Common myeloid progenitor, CD34-positive (primary cell): Measurements from ENCODE around the gene TACR3.
"Not testable (repeated sequence)": the region's sequence is repeated elsewhere in the genome, so short reads cannot be mapped to it uniquely, and the experiment has no call there.

Source experiments
- CTCF ChIA-PET: fragments of 350-600 bp; sonication (Branson Sonifier 250); formaldehyde crosslinking; loops from one replicate; lab custom pipeline; 2021; ENCODE audit warnings: antibody characterized with exemption; lab: Charles Lee
- POLR2A ChIA-PET: fragments of 350-600 bp; sonication (Branson Sonifier 250); formaldehyde crosslinking; loops from one replicate; lab custom pipeline; 2021; ENCODE audit warnings: antibody characterized with exemption; lab: Charles Lee
- DNase-seq, 3 donors: peaks; one replicate each; pipeline versions ENCODE4 v3.0.0 to v3.0.0-alpha.2; 2013
- H3K27ac ChIP-seq, 2 experiments: 1 replicate in 1 of 2; 2 replicates in 1 of 2; pipeline ENCODE4 v1.7.0; 2013; ENCODE audit warnings: inconsistent platforms in 2 of 2, low read length in 2 of 2, mild to moderate bottlenecking in 2 of 2, low read depth in 1 of 2, moderate library complexity in 1 of 2; ENCODE audit not compliant: severe bottlenecking in 2 of 2, insufficient read depth in 1 of 2, poor library complexity in 1 of 2
- H3K27me3 ChIP-seq, 5 experiments: replicated peaks in 2 of 5; 1 replicate in 3 of 5; 2 replicates in 2 of 5; pipeline versions ENCODE4 v1.6.1 to v1.7.0; 2013; ENCODE audit warnings: low read length in 4 of 5, mild to moderate bottlenecking in 2 of 5, moderate library complexity in 2 of 5, inconsistent platforms in 1 of 5; ENCODE audit not compliant: insufficient read depth in 5 of 5, control insufficient read depth in 4 of 5
- H3K36me3 ChIP-seq, 4 experiments: 1 replicate in 2 of 4; 2 replicates in 2 of 4; pipeline versions ENCODE4 v1.6.1 to v1.7.0; 2013; ENCODE audit warnings: low read length in 3 of 4, control low read depth in 1 of 4, mild to moderate bottlenecking in 1 of 4; ENCODE audit not compliant: control insufficient read depth in 4 of 4, insufficient read depth in 4 of 4
- H3K4me1 ChIP-seq, 4 experiments: 1 replicate in 3 of 4; 2 replicates in 1 of 4; pipeline versions ENCODE4 v1.6.1 to v1.7.1; 2013; ENCODE audit warnings: low read length in 3 of 4, mild to moderate bottlenecking in 3 of 4, control low read depth in 1 of 4, inconsistent platforms in 1 of 4, moderate library complexity in 1 of 4; ENCODE audit not compliant: control insufficient read depth in 4 of 4, insufficient read depth in 4 of 4; ENCODE audit errors: control extremely low read depth in 1 of 4
- H3K4me3 ChIP-seq, 7 experiments: 1 replicate in 4 of 7; 2 replicates in 3 of 7; pipeline versions ENCODE4 v1.5.1 to v1.7.0; 2013; ENCODE audit warnings: mild to moderate bottlenecking in 7 of 7, low read length in 6 of 7, moderate library complexity in 6 of 7, inconsistent platforms in 2 of 7, low read depth in 2 of 7, control low read depth in 1 of 7; ENCODE audit not compliant: insufficient read depth in 4 of 7, control insufficient read depth in 1 of 7; ENCODE audit errors: extremely low read depth in 1 of 7
- H3K9me3 ChIP-seq, 5 experiments: 1 replicate in 4 of 5; 2 replicates in 1 of 5; pipeline versions ENCODE4 v1.6.1 to v1.7.1; 2013; ENCODE audit warnings: low read length in 4 of 5, mild to moderate bottlenecking in 2 of 5, inconsistent platforms in 1 of 5, low read depth in 1 of 5, moderate library complexity in 1 of 5; ENCODE audit not compliant: control insufficient read depth in 4 of 5, insufficient read depth in 2 of 5; ENCODE audit errors: control extremely low read depth in 1 of 5
- WGBS: methylation state at CpG from one replicate; pipeline ENCODE4 v1.1.5; 2013; ENCODE audit not compliant: insufficient coverage; 5-methylcytosine and 5-hydroxymethylcytosine counted together

Gene TACR3

DNA sequence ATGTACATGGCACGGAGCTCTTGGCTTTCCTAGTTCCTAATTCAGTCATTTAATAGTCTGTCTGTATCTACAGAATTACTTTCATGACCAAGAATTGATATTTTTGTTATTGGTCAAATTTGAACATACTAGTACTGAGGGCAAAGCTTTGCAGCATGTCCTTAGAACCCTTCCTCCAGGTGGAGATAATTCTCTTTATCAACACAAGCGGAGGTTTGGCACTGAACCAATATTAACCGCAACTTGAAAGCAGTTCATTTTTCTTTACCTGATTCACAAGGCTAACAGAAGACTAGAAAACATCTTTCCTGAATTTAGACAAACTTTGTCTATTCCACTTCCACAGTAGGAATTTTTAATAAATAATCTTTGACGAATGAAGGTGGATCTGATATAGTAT, 73.8 kb downstream of the TACR3 start:
- Histone ChIP-seq H3K9me3 (peaks cover 0 to 1% (median 0%) of the 10 kb centered on the region in 5 experiments), H3K36me3 (no peaks in the 10 kb centered on the region), H3K27me3 (no peaks in the 10 kb centered on the region), H3K4me3 (no peak overlapping the region), H3K27ac (no peak overlapping the region), H3K4me1 (no peaks in the 10 kb centered on the region)
- POLR2A ChIA-PET: no interaction called here
- CTCF ChIA-PET: no interaction called here
- no CpG with 5 or more reads among the region's 4 CpGs for WGBS
- no peak for DNase-seq

DNA sequence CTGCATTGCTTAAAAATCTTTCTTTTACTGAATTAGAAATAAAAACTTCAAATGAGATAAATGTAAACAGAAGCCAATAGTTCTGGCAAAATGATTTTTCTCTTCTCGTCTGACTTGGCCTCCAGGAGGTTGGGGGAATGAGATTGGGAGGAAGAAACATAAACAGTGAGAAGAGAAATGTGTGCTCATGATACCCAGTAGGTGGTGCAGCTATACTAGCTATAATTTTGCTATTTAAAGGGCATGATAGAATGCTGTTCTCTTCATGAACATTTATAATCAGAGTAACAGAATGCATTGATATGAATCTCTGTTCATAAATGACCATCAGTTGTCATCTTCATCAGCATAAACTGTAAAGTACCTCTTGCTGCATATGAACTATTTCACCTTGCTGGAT, 85.5 kb downstream of the TACR3 start:
- no peaks in the 10 kb centered on the region for H3K27me3 ChIP-seq
- CTCF ChIA-PET: interaction anchor here (0.7 kb wide), 1 partner anchor 19 kb away, joined by 3 read pairs; no protein-coding TSS in a partner anchor
- no CpG with 5 or more reads among the region's 1 CpG for WGBS
- POLR2A ChIA-PET: no interaction called here
- no peak overlapping the region for H3K27ac ChIP-seq
- no peaks in the 10 kb centered on the region for H3K36me3 ChIP-seq
- no peaks in the 10 kb centered on the region for H3K4me1 ChIP-seq
- no peaks in the 10 kb centered on the region for H3K9me3 ChIP-seq
- no peak for DNase-seq
- no peak overlapping the region for H3K4me3 ChIP-seq

DNA sequence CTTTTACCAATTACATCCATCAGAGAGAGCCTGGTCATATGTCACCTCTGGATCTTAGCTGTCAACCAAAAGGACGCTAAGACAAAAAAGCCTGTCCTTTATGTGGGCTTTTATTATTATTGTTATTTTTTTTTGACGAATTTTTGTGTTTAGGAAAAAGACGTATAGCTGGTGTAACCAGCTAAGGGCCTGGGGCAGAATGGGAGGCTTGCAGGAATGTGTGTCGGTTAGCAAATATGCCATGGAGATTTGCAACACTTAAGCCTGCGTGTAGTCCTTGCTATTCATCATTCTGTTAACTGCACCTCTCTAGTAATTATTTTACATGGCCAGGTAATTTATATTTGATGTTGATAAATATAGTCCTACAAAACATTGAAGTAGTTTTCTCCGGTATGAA, 93.5 kb downstream of the TACR3 start:
- DNase-seq: no peak
- no peaks in the 10 kb centered on the region for H3K27me3 ChIP-seq

DNA sequence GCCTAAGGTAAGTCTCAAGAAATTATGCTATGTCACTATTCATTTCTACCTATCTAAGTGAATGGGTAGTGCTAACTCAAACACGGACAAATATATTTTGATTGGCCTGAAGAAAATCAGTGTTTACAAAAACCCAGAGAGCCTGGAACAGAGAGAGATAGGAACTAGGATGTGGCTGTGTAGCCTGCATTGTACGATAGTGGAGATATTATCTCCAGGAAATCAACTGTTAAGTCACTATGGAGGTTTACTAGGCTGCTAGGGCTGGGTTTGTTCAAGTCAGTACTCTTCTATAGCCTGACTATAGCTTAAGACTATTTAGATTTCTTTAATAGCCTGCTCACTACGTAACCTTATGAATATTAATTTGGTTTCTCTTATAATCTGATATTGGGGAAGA, 127.9 kb downstream of the TACR3 start:
- Histone ChIP-seq H3K9me3 (no peaks in the 10 kb centered on the region), H3K36me3 (no peaks in the 10 kb centered on the region), H3K27me3 (no peaks in the 10 kb centered on the region), H3K4me3 (no peak overlapping the region), H3K4me1 (peaks cover 0 to 9% (median 0%) of the 10 kb centered on the region in 4 experiments), H3K27ac (no peak overlapping the region)
- DNase-seq: peak; percentile 37 to 83 (median 69)
- ChIA-PET POLR2A (no interaction called here), CTCF (interaction anchor here (1.7 kb wide), 1 partner anchor 9 kb away, joined by 4 read pairs; no protein-coding TSS in a partner anchor)
- WGBS: 0% methylated on average over 1 of the region's 3 CpGs

More for the DNA sequence above, 93.5 kb downstream of the TACR3 start:
- ChIA-PET CTCF (no interaction called here), POLR2A (no interaction called here)
- no peak overlapping the region for H3K27ac ChIP-seq
- WGBS: 94% methylated on average over 3 of the region's 6 CpGs
- H3K9me3 ChIP-seq: no peaks in the 10 kb centered on the region
- H3K36me3 ChIP-seq: no peaks in the 10 kb centered on the region
- H3K4me1 ChIP-seq: no peaks in the 10 kb centered on the region
- no peak overlapping the region for H3K4me3 ChIP-seq

- POLR2A ChIA-PET: no interaction called here
- no peak for DNase-seq
- H3K4me1 ChIP-seq: no peaks in the 10 kb centered on the region
- no peaks in the 10 kb centered on the region for H3K27me3 ChIP-seq
- WGBS: 96% methylated on average over 4 of the region's 4 CpGs
- no peak overlapping the region for H3K27ac ChIP-seq
- no peaks in the 10 kb centered on the region for H3K36me3 ChIP-seq
- CTCF ChIA-PET: no interaction called here
- no peak overlapping the region for H3K4me3 ChIP-seq
- H3K9me3 ChIP-seq: peaks cover 0 to 5% (median 0%) of the 10 kb centered on the region in 5 experiments
These were observed 152.2 kb downstream of the TACR3 start for GRCh38 chr4:103567591-103567990.

GRCh38 chr4:103559178-103559577, 160.6 kb downstream of the TACR3 start:
- CTCF ChIA-PET, H3K27me3 ChIP-seq, POLR2A ChIA-PET, H3K4me3 ChIP-seq, H3K27ac ChIP-seq, H3K36me3 ChIP-seq, H3K9me3 ChIP-seq, H3K4me1 ChIP-seq, DNase-seq: not testable (repeated sequence)
- 61% methylated on average over 3 of the region's 5 CpGs for WGBS
